Stimulated activated CD8-positive, alpha-beta memory T cell treated with anti-CD3 and anti-CD28 coated beads, Interleukin-7, amount 100 ng/mL, for 48 hours (primary cell): ENCODE measurements around the gene MYH10.
A peak's percentile ranks its signal among the peaks of the same experiment; 100 is the strongest.

Experiments used
- DNase-seq, 2 donors: peaks; one replicate each; pipeline ENCODE4 v3.0.0-alpha.2; 2020; ENCODE audit warnings: low read depth in 1 of 2; ENCODE audit errors: extremely low read depth in 1 of 2

The MYH10 gene

DNA sequence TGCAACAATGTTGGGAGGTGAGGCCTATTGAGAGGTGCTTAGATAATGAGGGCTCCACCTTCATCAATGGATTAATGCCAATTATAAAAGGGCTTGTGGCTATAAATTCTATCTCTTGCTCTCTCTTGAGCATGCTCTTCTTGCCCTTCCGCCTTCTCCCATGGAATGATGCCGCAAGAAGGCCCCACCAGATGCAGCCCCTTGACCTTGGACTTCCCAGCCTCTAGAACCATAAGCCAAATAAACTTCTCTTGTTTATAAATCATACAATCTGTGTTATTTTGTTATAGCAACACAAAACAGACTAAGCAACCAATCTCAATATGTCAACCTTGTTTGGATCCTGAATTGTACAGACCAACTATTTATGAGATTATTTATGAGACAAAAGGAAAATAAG, 20.0 kb downstream of the MYH10 start:
- no peak for DNase-seq

DNA sequence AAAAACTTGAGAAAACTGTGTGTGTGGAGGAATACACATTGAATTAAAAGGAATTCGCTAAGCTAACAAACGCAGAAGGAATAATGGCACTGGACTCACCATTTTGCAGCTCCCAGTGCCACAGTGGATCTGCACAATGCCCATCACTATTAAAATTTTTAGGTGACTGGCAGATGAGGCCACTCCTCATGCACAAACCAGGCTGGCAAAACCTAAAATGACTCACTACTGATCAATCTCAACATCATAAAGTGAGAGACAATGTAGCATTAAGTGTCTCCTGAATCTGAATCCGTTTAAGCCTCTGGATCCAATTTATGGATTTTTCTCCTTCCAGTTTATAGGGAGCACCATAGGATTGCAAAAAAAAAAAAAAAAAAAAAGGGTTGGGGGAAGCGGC, 20.6 kb downstream of the MYH10 start:
- no peak for DNase-seq

DNA sequence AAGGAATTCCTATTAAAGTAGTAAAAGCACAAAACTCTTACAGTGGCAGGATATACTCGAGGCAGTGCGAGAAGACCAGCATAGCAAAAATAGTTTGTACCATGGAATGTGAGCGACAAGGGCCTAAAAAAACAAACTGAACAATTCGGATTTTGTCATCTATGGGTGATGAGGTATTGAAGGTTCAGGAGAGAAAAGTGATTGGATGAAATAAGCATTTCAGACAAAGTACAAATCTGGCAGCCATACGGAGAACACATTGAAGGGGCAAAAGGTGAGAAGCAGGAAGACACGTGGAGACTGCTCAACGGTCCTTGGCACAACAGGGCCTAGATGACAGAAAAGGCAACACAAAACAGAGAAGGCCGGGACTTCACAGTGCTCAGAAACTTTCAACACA, 22.5 kb downstream of the MYH10 start:
- no peak for DNase-seq

DNA sequence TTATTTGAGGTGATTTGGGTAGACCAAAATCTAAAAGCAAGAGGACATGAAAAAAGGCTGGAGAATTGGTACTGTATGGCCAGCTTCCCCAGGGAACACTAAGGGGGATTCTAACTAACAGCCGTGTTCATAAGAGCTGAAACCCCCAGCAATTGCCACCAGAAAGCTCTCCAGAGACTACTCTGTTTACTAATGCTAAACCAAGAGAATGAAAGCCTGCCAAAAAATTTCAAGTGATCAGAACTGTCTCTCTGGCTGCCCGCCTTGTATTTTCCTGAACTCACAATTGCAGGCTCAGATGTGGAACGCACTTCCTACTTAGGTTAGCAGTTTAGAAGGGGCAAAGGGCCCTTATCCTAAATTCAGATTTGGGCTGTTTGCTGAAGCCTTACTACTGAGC, 24.1 kb downstream of the MYH10 start:
- no peak for DNase-seq

DNA sequence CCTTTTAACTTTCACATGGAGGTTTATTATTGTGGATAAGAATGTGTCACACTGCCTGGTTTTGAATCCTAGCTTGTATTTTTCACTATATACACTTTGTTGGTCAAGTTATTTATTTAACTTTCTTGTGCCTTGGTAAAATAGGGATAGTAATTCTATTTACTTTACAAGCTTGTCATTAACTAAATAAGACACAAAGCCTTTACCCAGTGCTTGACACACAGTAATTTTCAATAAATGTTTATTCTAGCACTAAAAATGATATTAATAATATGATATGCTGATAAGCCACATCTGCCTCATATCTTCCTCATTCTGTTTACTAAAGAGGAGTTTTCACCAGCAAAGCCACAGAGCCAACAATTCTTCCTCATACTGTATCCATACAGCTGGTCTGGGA, 27.8 kb downstream of the MYH10 start:
- DNase-seq, result no peak

DNA sequence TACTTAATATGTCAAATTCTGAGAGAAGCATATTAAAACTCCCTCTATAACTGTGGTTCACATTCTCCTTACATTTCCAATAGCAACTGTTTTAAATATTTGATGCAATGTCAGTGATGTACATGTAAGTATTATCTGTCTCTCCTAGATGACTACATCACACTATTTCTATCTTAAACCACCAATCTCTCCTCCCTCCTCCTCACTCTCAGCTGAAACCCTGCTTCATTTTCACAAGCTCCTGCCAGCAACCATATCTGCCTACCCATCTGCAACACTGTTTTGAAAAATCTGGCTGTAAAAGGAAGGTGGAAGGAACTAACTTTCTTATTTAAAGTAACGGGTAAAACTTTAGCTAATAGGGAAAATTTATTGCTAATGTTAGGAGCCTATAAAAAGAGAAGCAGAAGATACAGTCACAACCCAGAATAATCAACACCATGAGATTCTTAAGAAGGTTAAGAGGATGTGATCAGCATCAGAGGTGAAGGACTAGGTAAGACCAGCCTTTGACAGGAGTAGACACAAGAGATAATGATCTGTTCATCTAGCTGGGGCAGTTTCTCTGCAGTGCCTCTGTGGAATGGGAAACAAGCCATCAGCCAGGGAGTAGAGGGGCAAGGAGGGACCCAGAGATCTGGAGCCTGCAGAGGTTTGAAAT, 31.0 kb downstream of the MYH10 start:
- no peak for DNase-seq

DNA sequence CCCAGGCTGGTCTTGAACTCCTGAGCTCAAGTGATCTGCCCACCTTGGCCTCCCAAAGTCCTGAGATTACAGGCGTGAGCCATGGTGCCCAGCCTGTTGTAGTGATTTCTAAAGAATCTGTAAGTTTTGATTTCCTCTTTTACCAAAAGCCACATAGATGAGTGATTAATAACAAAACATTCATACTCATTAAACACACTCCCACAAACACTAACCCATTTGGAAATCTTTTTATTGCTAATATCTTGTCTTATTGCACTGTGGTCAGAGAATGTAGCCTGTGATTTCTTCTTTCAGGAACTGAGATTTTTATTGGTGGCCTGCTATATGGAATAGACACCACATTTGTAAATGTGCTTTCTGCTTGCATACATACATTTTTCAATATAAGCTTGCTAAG, 31.6 kb downstream of the MYH10 start:
- DNase-seq, result peak in 1 of 2 donors; percentile 12

DNA sequence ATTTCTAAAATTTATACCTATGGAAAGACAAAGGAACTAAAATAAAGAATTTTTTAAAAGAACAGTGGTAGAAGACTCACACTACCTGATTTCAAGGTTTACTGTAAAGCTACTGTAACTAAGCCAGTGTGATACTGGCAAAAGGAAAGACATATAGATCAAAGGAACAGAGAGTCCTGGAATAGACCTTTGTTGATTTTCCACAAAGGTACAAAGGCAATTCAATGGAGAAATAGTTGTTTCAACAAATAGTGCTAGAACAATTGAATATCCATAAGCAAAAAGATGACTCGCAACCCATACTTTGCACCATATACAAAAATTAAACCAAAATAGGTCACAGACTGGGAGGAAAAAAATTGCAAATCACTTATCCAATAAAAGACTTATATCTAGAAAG, 36.7 kb downstream of the MYH10 start:
- DNase-seq, result no peak

DNA sequence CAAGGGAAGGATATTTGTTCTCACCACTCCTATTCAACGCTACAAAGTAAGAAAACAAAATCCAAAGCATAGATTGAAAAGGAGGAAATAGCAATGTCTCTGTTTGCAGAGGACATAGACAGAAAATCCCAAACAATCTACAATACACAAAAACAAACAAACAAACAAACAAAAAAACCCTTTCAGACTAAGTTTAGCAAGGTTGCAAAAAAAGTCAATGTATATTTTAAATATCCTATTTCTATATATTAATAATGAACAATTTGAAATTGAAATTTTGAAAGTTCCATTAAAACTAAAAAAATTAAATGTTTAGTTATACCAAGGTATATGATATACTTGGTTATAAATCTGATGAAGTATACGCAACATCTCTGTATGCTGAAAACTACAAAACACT, 37.2 kb downstream of the MYH10 start:
- DNase-seq, result no peak

DNA sequence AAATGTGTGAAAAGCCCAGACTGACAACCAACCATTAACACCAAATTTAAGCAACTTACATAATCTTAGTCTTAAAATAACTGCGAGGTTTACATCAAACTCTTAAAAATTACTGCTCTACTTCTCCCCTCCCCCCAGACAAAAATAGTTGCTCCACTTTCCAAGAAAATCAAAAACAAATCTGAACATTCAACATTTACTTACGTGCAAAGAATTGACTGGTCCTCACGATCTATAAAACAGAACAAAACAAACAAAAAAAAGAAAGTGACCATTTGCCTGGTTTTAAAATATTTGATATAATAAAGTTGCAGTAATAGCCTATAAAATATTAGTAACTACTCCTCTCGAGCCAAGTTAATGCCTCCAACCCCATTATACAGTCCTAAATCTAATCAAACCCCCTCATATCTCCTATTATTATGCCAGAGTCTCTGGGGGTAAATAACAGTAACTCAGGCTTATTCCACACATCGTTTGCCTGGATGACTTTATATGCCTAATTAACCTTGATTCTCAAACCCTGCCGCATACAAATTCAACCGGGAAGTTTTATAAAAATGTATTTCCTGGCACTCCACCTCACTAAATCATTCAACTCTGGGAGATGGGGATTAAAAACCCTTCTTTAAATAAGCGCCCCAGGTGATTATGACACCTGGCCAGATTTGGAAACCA, 41.5 kb downstream of the MYH10 start:
- DNase-seq, result no peak

DNA sequence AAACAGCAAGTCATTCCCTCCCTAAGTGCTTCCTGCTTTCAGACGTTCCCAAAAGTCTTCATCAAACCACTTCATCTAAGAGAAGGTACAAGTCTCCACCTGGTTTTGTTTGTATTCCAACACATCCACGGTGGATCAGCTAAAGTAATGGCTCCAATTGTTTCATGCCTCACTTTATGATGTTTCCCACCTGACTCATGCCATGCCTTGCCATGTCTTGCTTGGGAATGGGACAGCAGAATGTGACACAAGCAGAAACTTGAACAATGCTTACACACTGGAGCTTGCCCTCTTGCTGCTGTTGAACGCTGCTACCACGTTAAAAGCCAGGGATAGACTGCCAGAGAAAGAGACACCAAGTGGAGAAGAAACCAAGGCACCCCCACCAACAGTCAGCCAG, 43.8 kb downstream of the MYH10 start:
- no peak for DNase-seq

DNA sequence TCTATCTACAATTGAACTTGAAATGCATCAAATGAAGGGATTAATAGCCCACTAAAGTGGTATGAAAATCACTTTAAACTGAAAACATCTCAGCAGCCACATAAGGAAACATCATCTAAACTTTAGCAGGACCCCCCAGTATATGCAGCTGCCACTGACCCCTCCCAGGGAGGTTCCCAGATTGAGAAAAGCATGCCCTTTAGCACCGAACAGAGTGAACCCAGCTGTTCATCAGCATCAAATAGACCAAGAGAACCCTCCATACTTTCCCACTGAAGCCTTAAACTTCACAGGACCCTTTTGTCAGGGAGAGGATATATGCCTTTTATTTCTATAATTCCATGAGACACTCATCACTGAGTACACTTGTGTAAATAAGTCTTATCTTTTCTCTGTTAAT, 44.6 kb downstream of the MYH10 start:
- no peak for DNase-seq

DNA sequence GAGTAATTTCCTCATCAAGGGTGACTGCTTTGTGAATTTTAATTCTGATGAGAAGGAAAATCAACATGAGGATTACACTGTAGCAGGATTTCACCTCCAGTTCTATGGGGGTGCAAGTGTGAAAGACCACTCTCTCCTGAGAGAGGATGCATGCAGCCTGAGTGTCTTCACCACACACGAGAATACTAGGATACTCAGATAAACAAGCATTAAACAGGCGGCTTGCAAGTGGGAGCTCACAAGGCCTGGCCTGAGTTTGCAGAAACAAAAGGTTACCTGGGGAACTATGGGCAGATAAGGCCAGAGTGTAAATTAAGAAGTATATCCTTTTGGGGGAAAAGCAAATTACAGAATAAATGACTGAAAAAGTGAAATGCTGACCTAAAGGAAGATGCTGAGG, 46.6 kb downstream of the MYH10 start:
- no peak for DNase-seq

DNA sequence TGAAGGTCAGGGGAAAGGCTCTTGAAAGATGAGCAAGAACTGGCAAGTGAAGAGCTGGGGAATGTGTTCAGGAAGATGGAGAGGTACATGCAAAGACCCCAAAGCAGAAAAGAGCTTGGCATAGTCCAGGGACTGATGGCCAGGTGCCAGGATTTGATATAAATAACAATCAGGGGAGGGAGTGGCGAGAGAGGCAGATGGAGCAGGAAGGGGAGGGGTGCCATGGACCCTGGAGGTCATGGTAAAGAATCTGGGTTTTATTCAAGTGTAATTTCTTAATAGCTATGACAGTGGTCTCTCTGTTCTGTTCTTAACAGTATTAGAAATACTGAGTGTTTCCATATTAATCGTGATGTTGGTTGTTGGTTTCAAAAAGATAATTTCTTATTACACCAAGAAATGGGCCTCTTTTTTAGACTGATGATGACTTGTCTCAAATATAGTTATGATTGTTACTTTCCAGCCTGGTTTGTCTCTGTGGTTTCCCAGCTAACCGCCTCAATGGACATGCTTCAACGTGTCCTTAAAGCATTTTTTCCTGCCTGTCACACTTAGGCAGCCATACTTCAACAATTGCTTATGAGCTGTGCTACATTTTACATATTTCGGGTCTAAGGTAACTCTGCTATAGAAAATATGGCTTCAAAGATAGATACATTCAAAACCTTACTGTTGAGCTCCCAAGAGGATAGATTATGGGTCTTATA, 49.4 kb downstream of the MYH10 start:
- no peak for DNase-seq

DNA sequence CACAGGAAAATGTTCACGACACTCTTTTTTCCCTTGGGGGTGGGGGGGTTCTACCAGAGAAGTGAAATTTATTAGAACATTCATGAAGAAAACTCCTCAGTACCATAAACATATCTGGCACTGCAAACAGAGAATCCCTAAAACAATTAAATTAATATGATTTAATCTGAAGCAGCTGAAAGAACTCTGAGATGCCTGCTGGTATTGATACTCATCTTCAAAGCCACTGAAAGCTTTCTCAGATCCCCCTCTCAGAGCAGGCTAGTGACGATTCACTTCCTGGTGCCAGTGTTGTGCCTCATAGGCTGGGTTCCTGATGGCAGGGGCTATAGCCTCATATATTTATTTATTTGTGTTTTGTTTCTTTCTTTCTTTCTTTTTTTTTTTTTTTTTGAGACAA, 52.7 kb downstream of the MYH10 start:
- DNase-seq, result no peak

DNA sequence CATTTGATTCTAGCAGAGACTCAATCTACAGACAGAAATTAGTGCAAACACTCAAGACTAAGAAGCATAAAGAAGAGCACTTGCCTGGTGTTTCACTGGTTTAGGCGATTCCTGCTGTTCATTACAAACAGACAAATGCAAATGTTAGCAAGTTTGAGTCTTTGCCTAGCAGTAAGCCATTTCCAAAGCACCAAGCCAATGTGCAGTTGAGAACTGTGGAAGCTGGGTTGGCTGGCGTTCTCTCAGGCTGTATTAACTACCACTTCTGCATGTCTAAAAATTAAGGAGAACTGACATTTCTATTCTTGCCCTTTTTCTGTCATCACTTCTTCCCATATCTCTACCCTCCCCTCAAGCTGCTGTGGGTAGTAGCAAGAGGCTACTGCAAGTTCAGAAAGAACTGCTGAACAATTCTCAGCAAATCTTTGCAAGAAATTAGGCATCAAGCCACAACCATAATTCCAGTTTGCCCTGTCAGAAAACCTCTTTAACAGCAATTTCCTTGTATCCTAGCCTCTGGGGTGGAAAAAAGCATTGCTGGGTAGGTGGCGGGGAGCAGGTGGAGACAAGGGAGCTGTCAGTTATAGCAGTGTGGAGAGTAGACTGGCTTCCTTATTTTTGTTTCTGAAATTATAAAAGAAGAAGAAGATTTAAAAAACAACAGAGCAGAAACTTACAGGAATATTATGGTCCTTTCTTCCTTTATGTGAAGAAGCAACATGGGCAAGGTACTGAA, 53.8 kb downstream of the MYH10 start:
- no peak for DNase-seq

DNA sequence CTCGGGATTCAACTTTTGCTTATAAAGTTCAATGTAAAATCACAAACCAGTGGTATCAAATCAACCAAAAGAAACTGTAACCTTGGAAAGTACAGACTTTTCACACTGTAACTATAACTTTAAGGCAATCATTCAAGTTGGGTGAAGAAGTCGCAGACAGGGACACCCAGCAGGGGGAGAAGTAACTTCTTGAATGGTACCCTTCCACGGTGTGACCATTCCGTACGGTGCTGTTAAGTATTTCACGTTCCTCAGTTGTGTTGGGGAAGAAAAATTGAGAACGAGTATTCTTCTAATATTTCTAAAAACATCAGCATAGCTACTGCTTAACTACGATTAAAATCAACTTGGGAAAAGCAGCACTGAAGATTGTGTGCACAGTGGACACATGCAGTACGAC, 55.8 kb downstream of the MYH10 start:
- no peak for DNase-seq

DNA sequence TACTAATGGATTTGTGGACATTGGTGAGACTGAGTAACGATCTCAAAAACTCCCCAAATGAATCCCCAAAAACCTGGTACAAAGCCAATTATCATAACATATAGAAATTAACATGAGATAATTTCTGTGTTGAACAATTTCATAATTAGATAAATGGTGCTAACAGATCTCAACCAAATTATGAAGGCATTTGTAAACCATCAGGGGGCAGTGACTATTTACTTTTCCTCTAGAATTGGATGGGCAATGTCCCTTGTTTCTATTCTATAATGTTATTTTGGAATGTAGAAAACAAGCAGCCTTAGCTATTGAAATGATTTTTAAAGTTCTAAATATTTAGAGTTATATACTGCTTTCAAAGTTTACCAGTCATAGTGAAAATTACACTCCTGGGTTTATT, 57.8 kb downstream of the MYH10 start:
- DNase-seq, result no peak

DNA sequence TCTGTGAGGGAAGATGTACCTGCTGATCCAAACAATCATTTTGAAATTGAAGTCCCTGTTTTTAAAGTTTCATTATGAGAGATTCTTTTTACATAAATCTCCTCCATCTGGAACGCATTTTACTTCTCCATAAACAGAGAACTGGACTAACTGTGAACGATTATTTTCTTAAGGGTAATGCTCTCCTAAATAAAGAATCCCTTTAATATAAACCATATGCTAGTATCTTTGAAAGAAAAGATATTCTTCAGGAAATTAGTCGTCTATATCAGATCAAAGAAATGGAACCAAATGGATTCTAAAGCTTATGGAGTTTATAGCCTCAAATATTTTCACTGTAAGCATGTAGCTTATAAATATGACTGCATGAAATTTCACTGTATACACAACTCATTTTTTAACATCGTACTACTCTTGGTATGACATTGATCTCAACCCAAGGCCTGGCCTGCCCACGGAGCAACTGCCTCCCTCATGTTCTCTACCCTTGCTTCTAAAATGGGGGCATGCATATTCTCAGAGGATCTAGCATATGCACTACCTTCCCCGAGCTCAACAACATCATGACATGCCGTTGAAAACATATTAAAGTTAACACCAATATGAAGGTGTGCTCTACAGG, 66.4 kb downstream of the MYH10 start:
- no peak for DNase-seq

DNA sequence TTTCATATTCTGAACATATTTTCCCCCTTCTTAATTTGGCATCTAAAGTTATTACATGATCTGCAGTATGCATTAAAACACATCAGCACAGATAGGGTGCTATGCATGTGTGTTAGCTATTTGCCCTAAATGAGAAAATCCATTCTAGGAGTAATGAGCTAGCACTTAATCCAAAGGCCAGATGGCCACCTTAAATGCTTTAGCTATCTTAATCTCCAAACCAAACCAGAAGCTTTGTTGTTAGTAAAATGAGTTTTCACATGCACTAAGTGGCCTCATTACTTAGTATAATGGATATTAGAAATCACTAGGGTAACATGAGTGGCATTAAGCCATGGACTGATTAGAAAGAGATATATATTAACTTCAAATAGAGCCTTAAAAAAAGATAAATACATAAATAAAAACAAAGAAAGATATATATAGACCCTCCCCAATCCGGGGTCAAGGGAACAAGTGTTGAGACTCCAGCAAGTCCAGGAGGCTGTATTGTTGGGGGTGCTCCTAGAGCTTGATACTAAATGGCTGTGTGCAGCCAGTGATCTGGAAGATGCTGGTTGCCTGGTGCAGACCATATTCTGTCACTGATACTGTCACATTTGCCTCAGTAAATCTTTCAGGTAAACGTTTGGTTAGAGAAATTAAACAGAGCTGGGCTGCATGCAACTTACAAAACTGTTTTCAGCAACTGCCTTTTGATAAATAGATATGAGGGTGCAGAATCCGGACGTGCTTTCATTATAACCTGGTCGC, 67.3 kb downstream of the MYH10 start:
- DNase-seq, result no peak

DNA sequence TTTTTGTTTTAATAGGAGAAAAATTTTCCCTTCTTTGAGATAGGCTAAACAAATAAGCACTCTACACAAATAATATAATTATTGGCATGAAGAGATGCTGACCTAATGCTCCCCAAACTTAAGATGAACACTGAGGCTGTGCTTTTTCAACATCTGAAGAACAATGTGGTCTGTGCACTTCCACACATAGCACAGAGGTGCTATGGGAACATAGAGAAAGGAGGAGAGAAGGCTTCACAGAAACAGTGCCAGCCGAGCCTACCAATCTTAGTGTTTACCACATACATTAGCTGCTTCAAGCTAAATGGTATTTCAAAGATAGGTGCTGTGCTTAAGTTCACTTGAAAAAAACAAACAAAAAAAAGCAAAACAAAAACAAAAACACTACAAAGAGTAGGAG, 72.4 kb downstream of the MYH10 start:
- no peak for DNase-seq
